ENCODE data around the gene GNA14.

GRCh38 chr9:77438653-77439052 is 209.5 kb downstream of the GNA14 start:
- TF ChIP-seq CTCF (IDR thresholded peaks at IDR 0.05) (no peak), POLR2A (IDR thresholded peaks at IDR 0.05) (no peak)

Measured in lower leg skin (tissue), 3 donors.